Fibroblast of skin of right biceps (primary cell): Measurements from ENCODE around the gene LRRFIP2.
"Not testable (repeated sequence)": the region's sequence is repeated elsewhere in the genome, so short reads cannot be mapped to it uniquely, and the experiment has no call there.

ENCODE experiments used
- DNase-seq: peaks from one replicate; pipeline ENCODE4 v3.0.0-alpha.2; 2013

LRRFIP2 gene

GRCh38 chr3:37183976-37184375, 9.6 kb upstream of the LRRFIP2 start:
- DNase-seq: no peak

GRCh38 chr3:37183375-37183831, 9.0 kb upstream of the LRRFIP2 start:
- peak; percentile 96 for DNase-seq

- DNase-seq: no peak
These were observed 8.4 kb upstream of the LRRFIP2 start for GRCh38 chr3:37182816-37183215.

GRCh38 chr3:37181756-37182155, 7.4 kb upstream of the LRRFIP2 start:
- DNase-seq: no peak

GRCh38 chr3:37179144-37179967, 5.0 kb upstream of the LRRFIP2 start:
- DNase-seq: no peak

- no peak for DNase-seq
These were observed 576 bp downstream of the LRRFIP2 start for GRCh38 chr3:37173806-37174205.

GRCh38 chr3:37171144-37171543, 3.2 kb downstream of the LRRFIP2 start:
- no peak for DNase-seq

- no peak for DNase-seq
These were observed 3.9 kb downstream of the LRRFIP2 start for GRCh38 chr3:37170513-37170912.

GRCh38 chr3:37170060-37170459, 4.3 kb downstream of the LRRFIP2 start:
- no peak for DNase-seq

- no peak for DNase-seq
These were observed 5.5 kb downstream of the LRRFIP2 start for GRCh38 chr3:37168896-37169295.

GRCh38 chr3:37163262-37164015, 10.9 kb downstream of the LRRFIP2 start:
- DNase-seq: peak; percentile 93

GRCh38 chr3:37162501-37163245, 11.7 kb downstream of the LRRFIP2 start:
- DNase-seq: no peak

- peak; percentile 67 for DNase-seq
These were observed 13.0 kb downstream of the LRRFIP2 start for GRCh38 chr3:37161351-37161750.

- no peak for DNase-seq
These were observed 18.6 kb downstream of the LRRFIP2 start for GRCh38 chr3:37155782-37156181.

- DNase-seq: no peak
These were observed 19.6 kb downstream of the LRRFIP2 start for GRCh38 chr3:37154668-37155314.

GRCh38 chr3:37150621-37151020, 23.8 kb downstream of the LRRFIP2 start:
- no peak for DNase-seq

- no peak for DNase-seq
These were observed 25.1 kb downstream of the LRRFIP2 start for GRCh38 chr3:37149257-37149656.

GRCh38 chr3:37148208-37148607, 26.2 kb downstream of the LRRFIP2 start:
- no peak for DNase-seq

- no peak for DNase-seq
These were observed 26.7 kb downstream of the LRRFIP2 start for GRCh38 chr3:37147666-37148065.

- DNase-seq: not testable (repeated sequence)
These were observed 27.5 kb downstream of the LRRFIP2 start for GRCh38 chr3:37146927-37147326.

GRCh38 chr3:37145611-37146010, 28.8 kb downstream of the LRRFIP2 start:
- DNase-seq: no peak

- no peak for DNase-seq
These were observed 29.6 kb downstream of the LRRFIP2 start for GRCh38 chr3:37144806-37145205.

- DNase-seq: no peak
These were observed 30.6 kb downstream of the LRRFIP2 start for GRCh38 chr3:37143821-37144220.
